Osteocyte (in vitro differentiated cells): ENCODE data around the gene FGGY. TPM values are rescaled to one million over a fixed set of nuclear protein-coding genes. Genes with fewer than 3 reads are reported as not detected.

Source experiments
- DNase-seq: peaks from one replicate; pipeline ENCODE4 v3.0.0; 2021; ENCODE audit warnings: mixed read lengths; ENCODE audit not compliant: unreplicated experiment; ENCODE audit errors: extremely low spot score
- H3K27ac Mint-ChIP-seq: one replicate; pipeline ENCODE4 v1.8.0; 2021; ENCODE audit warnings: mild to moderate bottlenecking, mixed read lengths; ENCODE audit not compliant: unreplicated experiment
- H3K27me3 Mint-ChIP-seq: one replicate; pipeline ENCODE4 v1.8.0; 2021; ENCODE audit warnings: mixed read lengths; ENCODE audit not compliant: unreplicated experiment
- H3K36me3 Mint-ChIP-seq: one replicate; pipeline ENCODE4 v1.8.0; 2021; ENCODE audit warnings: mixed read lengths; ENCODE audit not compliant: unreplicated experiment
- H3K4me1 Mint-ChIP-seq: one replicate; pipeline ENCODE4 v1.8.0; 2021; ENCODE audit warnings: mixed read lengths; ENCODE audit not compliant: unreplicated experiment
- H3K4me3 Mint-ChIP-seq: one replicate; pipeline ENCODE4 v1.8.0; 2021; ENCODE audit warnings: mild to moderate bottlenecking, moderate library complexity, mixed read lengths; ENCODE audit not compliant: unreplicated experiment
- H3K9me3 Mint-ChIP-seq: one replicate; pipeline ENCODE4 v1.8.0; 2021; ENCODE audit warnings: mixed read lengths; ENCODE audit not compliant: unreplicated experiment
- CTCF ChIP-seq: fragments of 200-600 bp; sonication (generic); IDR thresholded peaks from 2 replicates; pipeline ENCODE4 v1.5.0; 2021; ENCODE audit warnings: antibody characterized with exemption, mild to moderate bottlenecking, moderate library complexity
- total RNA-seq: library from RNA; stranded (reverse); gene quantifications from 2 replicates; pipeline ENCODE4 v1.2.1, GENCODE V29; 2021

Gene FGGY
- total RNA-seq, 1 donor from 2014 or later: 9.1 TPM

- Mint-ChIP-seq H3K27me3 (peaks cover 28% of the 10 kb centered on the region), H3K36me3 (peaks cover 9% of the 10 kb centered on the region), H3K4me1 (no peaks in the 10 kb centered on the region), H3K4me3 (no peak overlapping the region), H3K9me3 (peaks cover 28% of the 10 kb centered on the region), H3K27ac (no peak overlapping the region)
- no peak for TF ChIP-seq CTCF
- no peak for DNase-seq
Measured at GRCh38 chr1:59307591-59307990, 10.7 kb downstream of the FGGY start.

- no peaks in the 10 kb centered on the region for H3K4me1 Mint-ChIP-seq
- no peak overlapping the region for H3K27ac Mint-ChIP-seq
- no peak overlapping the region for H3K4me3 Mint-ChIP-seq
- no peak for DNase-seq
- peaks cover 9% of the 10 kb centered on the region for H3K36me3 Mint-ChIP-seq
- peaks cover 34% of the 10 kb centered on the region for H3K27me3 Mint-ChIP-seq
- TF ChIP-seq CTCF: no peak
- H3K9me3 Mint-ChIP-seq: peaks cover 27% of the 10 kb centered on the region
Measured at GRCh38 chr1:59308839-59309238, 11.9 kb downstream of the FGGY start.

GRCh38 chr1:59309392-59309791 lies 12.5 kb downstream of the FGGY start:
- Mint-ChIP-seq H3K4me1 (no peaks in the 10 kb centered on the region), H3K27me3 (peaks cover 34% of the 10 kb centered on the region), H3K9me3 (peaks cover 22% of the 10 kb centered on the region), H3K27ac (no peak overlapping the region), H3K4me3 (no peak overlapping the region), H3K36me3 (peaks cover 9% of the 10 kb centered on the region)
- DNase-seq: no peak
- no peak for TF ChIP-seq CTCF

- Mint-ChIP-seq H3K4me3 (no peak overlapping the region), H3K27ac (no peak overlapping the region), H3K36me3 (peaks cover 9% of the 10 kb centered on the region), H3K4me1 (no peaks in the 10 kb centered on the region), H3K9me3 (peaks cover 16% of the 10 kb centered on the region), H3K27me3 (peaks cover 37% of the 10 kb centered on the region)
- DNase-seq: no peak
- no peak for TF ChIP-seq CTCF
Measured at GRCh38 chr1:59309795-59310548, 13.1 kb downstream of the FGGY start.

GRCh38 chr1:59310549-59311250 lies 13.8 kb downstream of the FGGY start:
- Mint-ChIP-seq H3K27ac (no peak overlapping the region), H3K36me3 (peaks cover 8% of the 10 kb centered on the region), H3K9me3 (peaks cover 9% of the 10 kb centered on the region), H3K27me3 (peaks cover 40% of the 10 kb centered on the region), H3K4me1 (peaks cover 7% of the 10 kb centered on the region), H3K4me3 (no peak overlapping the region)
- TF ChIP-seq CTCF: no peak
- no peak for DNase-seq
